Epithelial cell of esophagus (primary cell): ENCODE data around the gene LPP.

Experiments
- DNase-seq: peaks from one replicate; pipeline ENCODE4 v3.0.0; 2010; ENCODE audit warnings: low read depth
- H3K4me3 ChIP-seq: 2 replicates; pipeline ENCODE4 v1.5.1; 2011; ENCODE audit warnings: mild to moderate bottlenecking, low read length, control low read depth
- TF ChIP-seq, protein P1 (sequence below): IDR thresholded peaks from 2 replicates; pipeline ENCODE4 v1.5.1; 2011; ENCODE audit warnings: low read depth, mild to moderate bottlenecking, low read length, control low read depth, inconsistent platforms; ENCODE audit not compliant: insufficient read depth; ENCODE audit errors: missing control alignments

The LPP gene

DNA sequence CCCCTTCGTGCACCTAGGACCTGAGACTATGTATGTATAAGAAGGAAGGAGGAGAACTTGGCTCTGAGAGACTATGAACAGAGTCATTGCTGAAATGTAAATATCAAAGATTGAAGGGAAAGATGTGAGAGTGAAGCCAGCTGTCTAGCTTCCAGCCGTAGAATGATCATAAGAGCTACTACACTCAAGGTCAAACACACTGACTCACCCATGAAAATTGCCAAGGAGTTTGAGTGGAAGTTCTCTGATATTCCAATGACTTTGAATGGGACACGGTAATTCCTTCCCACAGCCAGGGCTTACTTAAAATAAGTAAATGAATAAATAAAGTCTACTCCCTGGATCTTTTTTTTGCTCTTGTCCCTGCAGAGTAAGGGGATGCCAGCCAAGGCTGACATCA is 618.9 kb downstream of the LPP start:
- H3K4me3 ChIP-seq = no peak overlapping the region
- no peak for DNase-seq
- TF ChIP-seq, protein P1, sequence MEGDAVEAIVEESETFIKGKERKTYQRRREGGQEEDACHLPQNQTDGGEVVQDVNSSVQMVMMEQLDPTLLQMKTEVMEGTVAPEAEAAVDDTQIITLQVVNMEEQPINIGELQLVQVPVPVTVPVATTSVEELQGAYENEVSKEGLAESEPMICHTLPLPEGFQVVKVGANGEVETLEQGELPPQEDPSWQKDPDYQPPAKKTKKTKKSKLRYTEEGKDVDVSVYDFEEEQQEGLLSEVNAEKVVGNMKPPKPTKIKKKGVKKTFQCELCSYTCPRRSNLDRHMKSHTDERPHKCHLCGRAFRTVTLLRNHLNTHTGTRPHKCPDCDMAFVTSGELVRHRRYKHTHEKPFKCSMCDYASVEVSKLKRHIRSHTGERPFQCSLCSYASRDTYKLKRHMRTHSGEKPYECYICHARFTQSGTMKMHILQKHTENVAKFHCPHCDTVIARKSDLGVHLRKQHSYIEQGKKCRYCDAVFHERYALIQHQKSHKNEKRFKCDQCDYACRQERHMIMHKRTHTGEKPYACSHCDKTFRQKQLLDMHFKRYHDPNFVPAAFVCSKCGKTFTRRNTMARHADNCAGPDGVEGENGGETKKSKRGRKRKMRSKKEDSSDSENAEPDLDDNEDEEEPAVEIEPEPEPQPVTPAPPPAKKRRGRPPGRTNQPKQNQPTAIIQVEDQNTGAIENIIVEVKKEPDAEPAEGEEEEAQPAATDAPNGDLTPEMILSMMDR = no peak

DNA sequence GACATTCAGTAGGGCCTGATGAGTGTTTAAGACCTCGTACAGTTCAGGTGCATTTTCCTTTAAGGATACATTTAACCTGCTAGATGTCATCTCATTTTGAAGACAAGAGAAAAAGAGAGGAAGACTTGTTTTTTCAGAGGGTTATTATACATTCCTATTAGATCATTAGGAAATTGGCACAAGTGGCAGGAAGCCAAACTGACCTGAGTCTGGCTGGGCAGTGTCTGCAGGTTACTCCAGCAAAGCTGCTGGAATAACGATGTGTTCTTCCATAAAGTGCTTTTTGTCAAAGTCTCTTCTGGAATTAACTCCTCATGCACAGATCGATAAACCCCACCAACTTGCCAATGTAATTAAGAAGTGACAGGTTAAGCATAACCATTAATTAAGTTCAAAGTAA is 621.5 kb downstream of the LPP start:
- no peak overlapping the region for H3K4me3 ChIP-seq
- no peak for DNase-seq
- TF ChIP-seq, protein P1 = no peak

- no peak overlapping the region for H3K4me3 ChIP-seq
- TF ChIP-seq, protein P1 = no peak
- no peak for DNase-seq
Observed at GRCh38 chr3:188776447-188776846, 622.5 kb downstream of the LPP start.

DNA sequence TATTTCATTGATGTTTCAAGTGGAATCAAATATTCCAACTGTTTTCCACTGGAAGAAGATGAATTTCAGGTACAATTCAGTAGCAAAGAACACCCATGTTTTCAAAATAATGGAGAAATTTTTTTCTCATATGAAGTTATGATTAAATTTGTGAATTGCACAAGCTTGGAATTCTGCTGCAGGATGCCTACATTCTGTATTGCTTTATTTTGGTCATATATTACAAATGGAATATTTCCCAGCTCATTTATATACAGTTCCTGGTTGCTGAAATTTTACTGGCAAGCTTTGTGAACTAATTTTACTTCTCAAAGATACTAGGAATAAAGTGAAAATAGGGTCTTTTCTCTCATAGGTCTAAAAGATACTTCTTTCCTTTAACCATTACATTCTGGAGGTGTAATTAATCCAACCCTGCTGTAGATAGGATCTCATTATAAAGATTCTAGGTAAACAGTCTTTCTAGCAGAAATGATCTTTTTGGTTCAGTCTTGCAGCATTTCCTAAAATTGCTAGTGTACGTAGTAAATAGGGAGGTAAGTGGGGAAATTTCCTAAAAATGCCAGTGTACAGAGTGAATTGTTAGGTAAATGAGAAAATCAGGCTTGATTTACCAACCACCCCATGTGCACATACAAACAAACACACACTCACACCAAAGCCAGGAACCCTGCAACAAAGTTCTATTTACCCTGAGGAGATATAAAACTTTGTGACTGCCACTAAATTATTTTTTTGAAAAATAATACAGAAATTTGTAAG is 624.3 kb downstream of the LPP start:
- H3K4me3 ChIP-seq = no peak overlapping the region
- no peak for DNase-seq
- TF ChIP-seq, protein P1 = no peak

DNA sequence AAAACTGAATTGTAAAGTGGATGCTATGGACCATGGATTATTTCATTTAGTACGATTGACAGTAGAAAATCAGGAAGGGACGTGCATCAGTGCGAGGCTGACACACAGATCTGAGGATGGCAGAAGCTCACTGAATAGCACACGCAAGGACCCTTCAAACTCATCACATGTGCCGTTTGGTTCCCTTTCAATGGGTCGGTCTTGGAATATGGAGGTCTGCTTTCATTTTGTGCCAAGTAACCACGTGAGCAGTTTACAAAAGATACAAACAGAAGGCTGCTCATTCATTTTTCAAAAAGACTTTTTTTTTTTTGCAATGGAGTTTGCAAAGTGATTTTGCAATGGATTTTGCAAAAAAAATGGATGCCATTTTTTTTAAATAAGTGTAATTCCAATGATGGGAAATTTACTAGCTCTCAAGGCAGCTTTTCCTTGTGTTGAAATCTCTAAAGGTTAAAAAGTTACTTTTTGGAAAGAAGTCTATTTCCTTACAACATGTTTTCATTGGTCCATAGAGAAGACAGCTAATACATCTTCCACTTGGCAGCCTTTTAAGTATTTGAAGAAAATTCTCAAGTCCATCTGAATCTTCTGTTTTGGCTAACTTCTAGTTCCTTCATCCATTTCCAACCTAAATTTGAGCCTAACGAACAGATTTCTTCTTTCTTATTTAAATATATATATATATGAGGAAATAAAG is 625.5 kb downstream of the LPP start:
- no peak for DNase-seq
- no peak overlapping the region for H3K4me3 ChIP-seq
- TF ChIP-seq, protein P1 = no peak

DNA sequence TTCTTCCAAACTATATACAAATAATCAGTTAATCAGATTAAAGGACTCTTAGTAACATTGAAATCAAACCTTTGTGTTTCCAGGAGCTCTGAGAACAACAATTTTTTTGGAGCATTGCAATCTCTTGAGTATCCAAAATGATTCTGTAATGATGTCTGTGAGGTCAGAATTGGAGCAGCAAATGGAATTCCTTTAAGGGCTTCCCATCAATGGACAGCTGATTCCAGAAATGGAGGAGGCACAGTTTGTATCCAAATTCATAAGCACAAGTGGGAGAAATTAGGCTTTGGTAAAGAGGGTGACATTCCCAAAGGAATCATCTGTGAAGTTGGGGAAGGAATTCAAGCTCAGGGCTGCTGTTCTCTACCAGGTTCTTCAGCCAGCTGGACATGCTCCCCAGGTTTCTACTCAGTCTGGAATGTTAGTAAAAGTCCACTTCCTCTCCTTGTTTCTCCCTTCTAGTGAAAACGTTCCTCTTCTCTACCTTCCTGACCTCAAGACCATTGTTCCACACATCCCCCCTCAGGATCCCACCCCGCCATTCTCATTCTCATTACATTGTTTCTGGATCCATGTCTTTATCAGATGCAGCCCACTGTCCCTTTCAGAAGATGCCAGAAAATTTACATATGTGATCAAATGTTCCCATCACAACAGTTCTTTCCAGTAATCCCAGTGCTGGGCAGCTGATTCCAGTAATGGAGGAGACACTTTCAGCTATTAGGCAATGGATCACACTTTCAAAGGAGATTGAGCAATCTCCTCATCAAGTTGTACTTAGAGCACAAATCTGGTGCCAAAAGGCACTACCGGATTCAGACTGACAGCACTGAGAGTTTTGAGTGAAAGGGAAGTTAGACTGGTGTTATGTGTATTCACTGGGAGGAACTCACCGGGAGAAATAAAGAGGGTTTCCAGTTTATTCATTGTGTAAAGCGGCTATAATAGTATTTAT is 626.5 kb downstream of the LPP start:
- TF ChIP-seq, protein P1 = no peak
- H3K4me3 ChIP-seq = no peak overlapping the region
- DNase-seq = peak; percentile 72
